Activated gamma-delta T cell treated with Interleukin-2 at 50 U/mL for 16 hours (primary cell): ENCODE data around the gene PGPEP1.
"Not testable (repeated sequence)": the region's sequence is repeated elsewhere in the genome, so short reads cannot be mapped to it uniquely, and the experiment has no call there.

Source experiments
- DNase-seq: peaks from one replicate; pipeline ENCODE4 v3.0.0-alpha.2; 2020

The PGPEP1 gene

GRCh38 chr19:18308948-18309325, 31.5 kb upstream of the PGPEP1 start:
- no peak for DNase-seq

- DNase-seq, result no peak
These were observed 30.8 kb upstream of the PGPEP1 start for GRCh38 chr19:18309525-18310064.

- DNase-seq, result no peak
These were observed 30.1 kb upstream of the PGPEP1 start for GRCh38 chr19:18310118-18310909.

- DNase-seq, result no peak
These were observed 29.4 kb upstream of the PGPEP1 start for GRCh38 chr19:18310966-18311365.

GRCh38 chr19:18311502-18312091, 28.8 kb upstream of the PGPEP1 start:
- no peak for DNase-seq

- no peak for DNase-seq
These were observed 28.3 kb upstream of the PGPEP1 start for GRCh38 chr19:18312092-18312534.

GRCh38 chr19:18313398-18313797, 27.0 kb upstream of the PGPEP1 start:
- no peak for DNase-seq

GRCh38 chr19:18317961-18318800, 22.2 kb upstream of the PGPEP1 start:
- peak; percentile 48 for DNase-seq

- DNase-seq, result no peak
These were observed 20.7 kb upstream of the PGPEP1 start for GRCh38 chr19:18319591-18320135.

- no peak for DNase-seq
These were observed 19.3 kb upstream of the PGPEP1 start for GRCh38 chr19:18320865-18321733.

GRCh38 chr19:18321734-18322102, 18.7 kb upstream of the PGPEP1 start:
- no peak for DNase-seq

GRCh38 chr19:18322318-18322758, 18.1 kb upstream of the PGPEP1 start:
- peak; percentile 16 for DNase-seq

- peak; percentile 99 for DNase-seq
These were observed 17.5 kb upstream of the PGPEP1 start, which contains the start of gene LSM4 for GRCh38 chr19:18322759-18323460. TSS of gene LSM4 (minus strand) at chr19:18323076. CDS start at chr19:18323020, 56 bp downstream.

- DNase-seq, result not testable (repeated sequence)
These were observed 16.0 kb upstream of the PGPEP1 start for GRCh38 chr19:18324373-18324731.

- no peak for DNase-seq
These were observed 13.6 kb upstream of the PGPEP1 start for GRCh38 chr19:18326772-18327171.

- DNase-seq, result peak; percentile 88
These were observed 11.9 kb upstream of the PGPEP1 start for GRCh38 chr19:18328340-18329034.

GRCh38 chr19:18329035-18329376, 11.4 kb upstream of the PGPEP1 start:
- no peak for DNase-seq

GRCh38 chr19:18330868-18331267, 9.5 kb upstream of the PGPEP1 start:
- DNase-seq, result no peak

GRCh38 chr19:18332917-18333530, 7.4 kb upstream of the PGPEP1 start:
- DNase-seq, result no peak

GRCh38 chr19:18333680-18334079, 6.7 kb upstream of the PGPEP1 start:
- DNase-seq, result no peak
